Measurements from ENCODE around the gene LAMB4. TPM values are rescaled to one million over a fixed set of nuclear protein-coding genes. Genes with fewer than 3 reads are reported as not detected.

Gene LAMB4
- total RNA-seq, 2 donors from 2014 or later: not detected

DNA sequence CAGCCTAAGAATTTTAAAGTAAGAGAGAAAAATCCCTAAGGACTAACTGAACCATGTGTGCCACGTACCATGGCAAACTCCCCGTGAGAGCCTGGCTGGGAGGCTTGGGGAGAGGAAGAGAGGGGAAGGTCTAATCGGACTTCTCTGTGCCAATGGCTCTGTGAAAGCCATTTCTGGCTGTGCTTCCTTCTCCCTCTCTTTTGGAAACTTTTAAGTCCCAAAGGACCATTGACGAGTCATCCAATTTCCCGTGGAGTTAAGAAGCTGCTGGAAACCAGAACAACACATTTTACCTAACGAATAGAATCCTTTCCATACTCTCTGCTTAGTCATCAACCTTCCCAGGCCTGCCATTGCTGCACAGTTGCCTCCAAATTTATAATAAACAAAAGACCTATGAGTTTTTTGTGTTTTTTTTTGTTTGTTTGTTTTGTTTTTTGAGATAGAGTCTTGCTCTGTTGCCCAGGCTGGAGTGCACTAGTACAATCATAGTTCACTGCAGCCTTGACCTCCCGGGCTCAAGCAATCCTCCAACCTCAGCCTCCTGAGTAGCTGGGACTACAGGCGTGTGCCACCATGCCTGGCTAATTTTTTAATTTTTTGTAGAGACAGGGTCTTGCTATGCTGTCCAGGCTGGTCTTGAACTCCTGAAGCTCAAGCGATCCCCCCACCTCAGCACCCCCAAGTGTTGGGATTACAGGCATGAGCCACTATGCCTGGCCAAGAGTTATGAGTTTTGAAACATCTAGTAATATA is 140.4 kb downstream of the LAMB4 start:
- H3K4me3 Mint-ChIP-seq: no peak overlapping the region
- H3K36me3 Mint-ChIP-seq (ENCODE audit: low read depth): no peaks in the 10 kb centered on the region
- no peak for ATAC-seq (replicated peaks)
- H3K27ac Mint-ChIP-seq: no peak overlapping the region
- H3K27me3 Mint-ChIP-seq: peaks cover 27% of the 10 kb centered on the region
- H3K9me3 Mint-ChIP-seq: no peaks in the 10 kb centered on the region
- H3K4me1 Mint-ChIP-seq: no peaks in the 10 kb centered on the region

DNA sequence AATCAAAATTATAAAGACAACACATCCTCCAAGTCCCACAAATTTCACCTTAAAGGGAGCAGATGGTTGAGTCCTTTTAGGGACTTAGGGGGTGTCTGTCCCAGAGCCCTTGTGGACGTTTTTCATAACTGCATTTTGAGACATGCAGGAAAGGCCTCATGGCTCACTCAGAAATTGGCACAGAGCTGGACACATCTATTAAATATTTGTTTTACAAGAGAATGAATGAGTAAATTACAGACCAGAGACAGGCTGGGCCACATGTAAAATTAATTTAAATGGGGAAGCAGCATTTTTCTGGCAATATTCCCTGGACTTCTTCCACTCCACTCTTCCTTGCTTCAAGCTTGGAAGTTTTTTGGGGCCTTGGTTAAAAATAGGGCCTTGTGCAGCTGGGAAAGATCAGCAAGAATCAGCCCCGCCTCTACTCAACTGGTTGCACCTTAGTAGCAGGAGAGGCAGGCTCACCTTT is 147.2 kb downstream of the LAMB4 start:
- no peak overlapping the region for H3K4me3 Mint-ChIP-seq
- H3K9me3 Mint-ChIP-seq: no peaks in the 10 kb centered on the region
- no peak overlapping the region for H3K27ac Mint-ChIP-seq
- no peaks in the 10 kb centered on the region for H3K36me3 Mint-ChIP-seq (ENCODE audit: low read depth)
- H3K4me1 Mint-ChIP-seq: no peaks in the 10 kb centered on the region
- H3K27me3 Mint-ChIP-seq: peaks cover 8% of the 10 kb centered on the region
- ATAC-seq (replicated peaks): no peak

DNA sequence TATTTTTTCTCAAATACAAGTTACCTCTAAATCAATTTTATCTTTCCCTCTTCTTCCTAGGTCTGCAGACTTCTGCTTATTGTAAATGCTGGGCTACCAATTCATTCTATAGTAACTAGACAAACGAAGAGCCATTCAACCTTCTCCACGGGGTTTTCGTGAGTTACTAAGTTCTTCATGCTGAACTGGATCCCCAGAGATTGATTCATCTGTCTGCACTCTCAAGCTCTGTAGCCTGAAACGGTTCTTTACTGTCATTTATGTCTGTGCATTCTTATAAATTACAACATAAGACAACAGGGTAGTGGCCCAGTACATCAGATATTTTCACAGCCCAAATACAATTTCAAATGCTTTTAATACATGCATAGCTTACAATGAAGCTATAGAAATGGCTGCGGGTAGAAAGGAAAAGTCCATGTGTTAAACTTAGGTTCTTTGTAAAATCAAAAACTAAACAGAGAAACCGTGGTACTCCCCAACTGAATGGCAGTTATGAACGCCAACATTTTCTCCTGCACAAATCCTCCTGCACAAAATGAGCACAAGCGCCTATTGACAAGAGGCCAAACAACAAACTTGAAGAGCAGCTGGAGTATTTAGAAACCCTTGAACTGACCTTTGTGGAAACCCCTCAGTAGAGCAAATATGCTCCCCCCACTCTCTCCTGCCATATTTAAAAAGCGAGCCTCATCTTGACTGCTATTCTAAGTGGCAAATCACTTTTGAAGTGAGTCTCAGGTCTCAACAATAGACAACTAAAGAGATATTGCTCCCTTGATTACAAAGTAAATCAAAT is 147.9 kb downstream of the LAMB4 start:
- Mint-ChIP-seq H3K4me1 (no peaks in the 10 kb centered on the region), H3K27me3 (peaks cover 5% of the 10 kb centered on the region), H3K36me3 (ENCODE audit: low read depth) (no peaks in the 10 kb centered on the region), H3K4me3 (no peak overlapping the region), H3K27ac (no peak overlapping the region), H3K9me3 (no peaks in the 10 kb centered on the region)
- ATAC-seq (replicated peaks): no peak

DNA sequence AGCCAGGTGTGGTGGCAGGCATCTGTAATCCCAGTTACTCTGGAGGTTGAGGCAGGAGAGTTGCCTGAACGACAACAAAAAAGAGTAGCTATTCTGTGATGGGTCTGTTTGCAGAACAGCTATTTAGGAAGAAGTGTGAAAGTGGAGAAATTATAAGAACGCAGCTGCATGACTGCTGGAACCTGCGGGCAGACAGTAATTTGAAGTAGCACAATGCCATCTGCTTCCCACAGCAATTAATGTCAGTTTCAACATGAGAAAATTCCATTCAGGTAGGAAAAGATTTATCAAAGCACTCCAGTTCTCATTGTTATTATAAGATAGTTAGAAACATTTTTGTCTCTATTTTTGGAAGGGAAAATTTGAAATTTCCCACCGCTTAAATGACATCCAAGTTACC is 148.7 kb downstream of the LAMB4 start:
- Mint-ChIP-seq H3K27ac (no peak overlapping the region), H3K4me3 (no peak overlapping the region), H3K4me1 (no peaks in the 10 kb centered on the region), H3K9me3 (no peaks in the 10 kb centered on the region), H3K36me3 (ENCODE audit: low read depth) (no peaks in the 10 kb centered on the region), H3K27me3 (peaks cover under 1% of the 10 kb centered on the region)
- no peak for ATAC-seq (replicated peaks)

DNA sequence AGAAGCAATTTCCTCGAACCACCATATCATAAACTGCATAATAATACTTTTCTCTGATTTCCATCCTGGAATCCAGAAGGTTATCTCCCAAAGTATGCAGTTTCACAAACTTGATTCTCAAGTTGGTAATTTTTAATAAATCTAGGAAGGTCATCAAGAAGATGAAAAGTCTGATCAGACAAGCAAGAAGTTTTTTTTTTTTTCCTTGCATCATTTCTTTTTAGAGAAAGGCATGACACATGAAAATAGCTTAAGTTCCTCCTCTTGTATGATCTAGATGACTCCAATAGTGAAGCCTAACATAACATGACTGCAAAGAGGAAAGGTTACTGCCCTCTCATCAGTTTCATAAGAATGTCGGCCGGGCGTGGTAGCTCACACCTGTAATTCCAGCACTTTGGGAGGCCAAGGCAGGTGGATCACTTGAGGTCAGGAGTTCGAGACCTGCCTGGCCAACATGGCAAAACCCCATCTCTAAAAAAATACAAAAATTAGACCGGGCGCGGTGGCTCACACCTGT is 149.4 kb downstream of the LAMB4 start:
- Mint-ChIP-seq H3K9me3 (no peaks in the 10 kb centered on the region), H3K27ac (no peak overlapping the region), H3K36me3 (ENCODE audit: low read depth) (no peaks in the 10 kb centered on the region), H3K4me1 (no peaks in the 10 kb centered on the region), H3K27me3 (no peaks in the 10 kb centered on the region), H3K4me3 (no peak overlapping the region)
- no peak for ATAC-seq (replicated peaks)

DNA sequence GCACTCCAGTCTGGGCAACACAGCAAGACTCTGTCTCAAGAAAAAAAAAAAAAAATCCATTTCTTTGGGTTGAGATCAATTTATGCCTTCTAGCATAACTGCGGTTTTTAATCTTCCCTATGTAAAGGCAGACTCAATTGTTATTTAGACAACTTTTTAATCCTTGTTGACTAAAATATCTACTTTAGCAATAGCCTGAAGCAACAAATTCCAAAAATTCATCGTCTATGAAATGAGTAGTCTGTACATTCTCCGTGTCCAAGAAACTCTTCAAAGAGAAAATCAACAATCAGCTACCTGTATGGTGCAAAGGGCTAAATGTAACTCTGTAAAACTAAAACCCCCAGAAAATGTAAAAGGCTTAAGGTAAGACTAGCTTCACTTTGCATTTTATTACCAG is 150.0 kb downstream of the LAMB4 start:
- H3K9me3 Mint-ChIP-seq: no peaks in the 10 kb centered on the region
- ATAC-seq (replicated peaks): no peak
- H3K27ac Mint-ChIP-seq: no peak overlapping the region
- H3K4me1 Mint-ChIP-seq: no peaks in the 10 kb centered on the region
- H3K36me3 Mint-ChIP-seq (ENCODE audit: low read depth): no peaks in the 10 kb centered on the region
- no peaks in the 10 kb centered on the region for H3K27me3 Mint-ChIP-seq
- no peak overlapping the region for H3K4me3 Mint-ChIP-seq

DNA sequence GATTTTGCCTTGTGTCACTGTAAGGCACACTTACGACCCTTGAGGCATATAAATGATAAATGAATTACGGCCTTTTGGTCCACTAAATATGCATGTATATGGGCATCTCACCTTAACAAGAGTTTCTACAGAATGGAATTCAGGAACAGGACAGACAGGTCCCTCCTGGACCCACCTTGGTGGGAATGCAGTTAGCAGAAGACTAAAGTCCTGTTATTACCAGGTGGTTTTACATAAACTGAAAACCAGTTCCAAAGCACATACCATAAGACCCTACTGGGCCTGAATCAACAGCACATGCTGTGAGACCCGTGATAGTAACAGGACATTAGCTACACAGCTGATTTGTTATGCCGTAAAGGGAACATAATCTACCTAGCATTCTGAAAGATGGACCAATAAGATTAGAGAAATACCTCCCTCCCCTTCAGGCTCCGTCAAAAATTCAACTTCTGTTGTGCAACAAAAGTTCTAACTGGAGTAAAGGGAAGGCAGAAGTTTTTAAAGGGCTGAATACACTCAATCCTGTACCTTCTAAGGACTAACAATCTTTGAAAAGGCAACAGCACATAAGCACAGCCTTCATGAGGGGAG is 151.2 kb downstream of the LAMB4 start:
- Mint-ChIP-seq H3K36me3 (ENCODE audit: low read depth) (no peaks in the 10 kb centered on the region), H3K4me3 (no peak overlapping the region), H3K4me1 (no peaks in the 10 kb centered on the region), H3K27me3 (no peaks in the 10 kb centered on the region), H3K9me3 (no peaks in the 10 kb centered on the region), H3K27ac (no peak overlapping the region)
- ATAC-seq (replicated peaks): no peak

DNA sequence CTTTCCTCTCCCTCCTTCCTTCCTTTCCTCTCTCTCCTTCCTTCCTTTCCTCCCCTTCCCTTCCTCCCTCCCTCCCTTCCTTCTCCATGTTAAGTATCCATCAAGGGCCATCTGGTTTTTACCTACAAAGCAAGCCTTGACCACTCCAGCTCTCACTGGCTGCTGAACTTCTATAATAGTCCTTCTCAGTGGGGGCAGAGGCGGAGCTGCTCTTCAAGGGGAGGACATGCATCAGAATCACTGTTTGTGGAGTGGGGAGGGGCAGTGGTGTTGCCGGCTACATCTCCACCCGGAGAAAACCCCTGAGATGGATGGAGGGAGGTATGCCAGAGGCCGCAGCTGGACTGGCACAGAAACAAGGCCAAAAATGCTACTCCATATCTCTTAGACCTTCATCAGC is 153.1 kb downstream of the LAMB4 start:
- ATAC-seq (replicated peaks): no peak
- Mint-ChIP-seq H3K4me1 (no peaks in the 10 kb centered on the region), H3K36me3 (ENCODE audit: low read depth) (no peaks in the 10 kb centered on the region), H3K4me3 (no peak overlapping the region), H3K9me3 (no peaks in the 10 kb centered on the region), H3K27ac (no peak overlapping the region), H3K27me3 (no peaks in the 10 kb centered on the region)

DNA sequence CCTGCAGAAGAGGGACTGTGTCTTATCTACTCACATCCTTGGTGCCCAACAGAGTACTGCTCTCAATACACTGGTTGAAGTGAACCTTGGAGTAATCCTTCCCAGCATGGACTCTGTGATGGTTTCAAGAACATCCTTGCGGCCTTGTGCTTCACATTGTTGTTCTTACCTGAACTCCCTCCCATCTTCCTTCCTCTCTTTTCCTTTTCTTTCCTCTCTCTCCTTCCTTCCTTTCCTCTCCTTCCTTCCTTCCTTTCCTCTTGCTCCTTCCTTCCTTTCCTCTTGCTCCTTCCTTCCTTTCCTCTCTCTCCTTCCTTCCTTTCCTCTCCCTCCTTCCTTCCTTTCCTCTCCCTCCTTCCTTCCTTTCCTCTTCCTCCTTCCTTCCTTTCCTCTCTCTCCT is 153.5 kb downstream of the LAMB4 start:
- Mint-ChIP-seq H3K4me3 (no peak overlapping the region), H3K27ac (no peak overlapping the region), H3K27me3 (no peaks in the 10 kb centered on the region), H3K36me3 (ENCODE audit: low read depth) (no peaks in the 10 kb centered on the region), H3K4me1 (no peaks in the 10 kb centered on the region), H3K9me3 (no peaks in the 10 kb centered on the region)
- ATAC-seq (replicated peaks): no peak

DNA sequence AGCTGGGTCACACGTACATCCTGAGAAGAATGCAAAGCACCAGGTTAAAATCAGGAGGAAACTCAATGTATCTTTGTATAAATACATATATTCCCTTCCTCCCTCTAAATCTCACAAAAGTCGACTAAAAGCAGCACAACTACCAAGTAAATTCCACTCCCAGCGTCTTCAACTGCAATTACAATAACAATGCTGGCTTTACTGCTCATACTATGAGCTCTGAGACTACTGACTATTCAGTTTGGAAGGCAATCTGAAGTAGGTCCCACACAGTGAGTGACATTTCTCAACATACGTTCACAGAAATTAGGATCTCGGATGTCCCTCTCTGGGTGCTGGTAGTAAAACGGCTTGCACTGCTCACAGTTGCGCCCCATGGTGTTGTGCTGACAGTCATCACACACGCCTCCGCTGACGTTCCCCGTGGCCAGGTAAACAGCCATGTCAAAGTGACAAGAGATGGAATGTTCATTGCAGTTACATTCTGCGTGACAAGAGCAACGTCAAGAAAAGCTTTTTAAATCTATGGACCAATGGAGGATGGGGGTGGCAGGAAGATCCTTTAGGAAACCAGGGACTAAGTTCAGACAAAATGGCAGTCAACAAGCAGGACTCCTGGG is 154.7 kb downstream of the LAMB4 start:
- Mint-ChIP-seq H3K4me1 (no peaks in the 10 kb centered on the region), H3K27ac (no peak overlapping the region), H3K27me3 (no peaks in the 10 kb centered on the region), H3K36me3 (ENCODE audit: low read depth) (no peaks in the 10 kb centered on the region), H3K4me3 (no peak overlapping the region), H3K9me3 (no peaks in the 10 kb centered on the region)
- ATAC-seq (replicated peaks): no peak

DNA sequence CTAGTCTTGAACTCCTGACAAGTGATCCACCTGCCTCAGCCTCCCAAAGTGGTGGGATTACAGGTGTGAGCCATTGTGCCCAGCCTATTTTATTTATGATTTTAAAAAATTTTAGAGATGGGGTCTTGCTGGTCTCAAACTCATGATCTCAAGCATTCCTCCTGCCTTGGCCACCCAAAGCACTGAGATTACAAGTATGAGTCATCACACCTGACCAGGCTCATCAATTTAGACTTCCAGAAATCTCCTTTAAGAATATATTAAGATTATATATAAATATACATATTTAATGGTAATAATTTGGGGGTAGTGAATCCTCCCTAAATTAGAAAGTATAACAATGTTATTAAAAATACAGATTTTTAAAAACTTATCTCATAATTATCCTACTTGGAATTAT is 156.3 kb downstream of the LAMB4 start:
- Mint-ChIP-seq H3K27ac (no peak overlapping the region), H3K36me3 (ENCODE audit: low read depth) (no peaks in the 10 kb centered on the region)

More for the DNA sequence above, 156.3 kb downstream of the LAMB4 start:
- no peak for ATAC-seq (replicated peaks)
- H3K4me1 Mint-ChIP-seq: no peaks in the 10 kb centered on the region
- H3K27me3 Mint-ChIP-seq: no peaks in the 10 kb centered on the region
- H3K4me3 Mint-ChIP-seq: no peak overlapping the region
- no peaks in the 10 kb centered on the region for H3K9me3 Mint-ChIP-seq

Other genes with a start within 250 kb of the LAMB4 start
- 100 to 1,000 TPM in 1 of 2 donors, 10 to 100 TPM in 1; 75.3 to 112 TPM for gene DLD, start 239.2 kb downstream of the LAMB4 start, total RNA-seq
- not detected for gene LAMB1, start 127.2 kb downstream of the LAMB4 start, total RNA-seq

Measured in activated T-helper 17 cell treated with anti-CD3 and anti-CD28 coated beads, Interleukin-2, amount 50 U/mL, for 72 hours (primary cell).